Chondrocyte (in vitro differentiated cells): Measurements from ENCODE around the gene CNPY1. TPM values are rescaled to one million over a fixed set of nuclear protein-coding genes. Genes with fewer than 3 reads are reported as not detected.

ENCODE experiments used
- DNase-seq: peaks from one replicate; pipeline ENCODE4 v3.0.0; 2021; ENCODE audit warnings: mixed read lengths, low spot score
- H3K27ac Mint-ChIP-seq: one replicate; pipeline ENCODE4 v1.8.0; 2021; ENCODE audit warnings: mild to moderate bottlenecking, moderate library complexity, mixed read lengths; ENCODE audit not compliant: unreplicated experiment
- H3K27me3 Mint-ChIP-seq: 2 replicates; pipeline ENCODE4 v1.8.0; 2021; ENCODE audit warnings: low read depth, mixed read lengths
- H3K36me3 Mint-ChIP-seq: 2 replicates; pipeline ENCODE4 v1.8.0; 2021; ENCODE audit warnings: low read depth, mixed read lengths
- H3K4me1 Mint-ChIP-seq: 2 replicates; pipeline ENCODE4 v1.8.0; 2021; ENCODE audit warnings: low read depth, mild to moderate bottlenecking, mixed read lengths
- H3K4me3 Mint-ChIP-seq: one replicate; pipeline ENCODE4 v1.8.0; 2021; ENCODE audit warnings: mild to moderate bottlenecking, moderate library complexity, mixed read lengths; ENCODE audit not compliant: unreplicated experiment
- H3K9me3 Mint-ChIP-seq: 2 replicates; pipeline ENCODE4 v1.8.0; 2021; ENCODE audit warnings: low read depth, mixed read lengths
- total RNA-seq: library from RNA; stranded (reverse); gene quantifications from 3 replicates; pipeline ENCODE4 v1.2.1, GENCODE V29; 2021
- TF ChIP-seq, protein P1 (sequence below): fragments of 200-600 bp; sonication (generic); IDR thresholded peaks from 2 replicates; pipeline ENCODE4 v1.5.0; 2021; ENCODE audit warnings: antibody characterized with exemption, mild to moderate bottlenecking, moderate library complexity

Gene CNPY1
- total RNA-seq, 1 donor from 2014 or later, result not detected

DNA sequence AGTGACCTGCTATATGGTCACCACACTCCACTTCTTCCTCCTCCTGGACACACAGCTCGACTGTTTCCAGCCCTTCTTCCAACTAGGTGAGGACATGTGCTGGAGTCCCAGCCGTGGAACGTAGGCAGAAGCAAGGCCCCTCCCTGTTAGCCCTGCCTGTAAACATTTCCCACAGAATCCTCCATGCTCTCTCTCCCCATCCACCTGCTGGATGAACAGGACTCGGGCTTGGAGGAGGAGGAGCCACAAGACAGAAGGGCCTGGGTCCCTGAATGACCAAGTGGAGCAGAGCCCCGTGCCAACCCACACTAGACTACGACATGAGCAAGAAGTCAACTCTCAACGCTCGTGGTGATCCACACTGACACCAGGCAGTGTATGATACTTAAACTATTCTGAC is 9.9 kb downstream of the CNPY1 start:
- DNase-seq, result peak; percentile 29
- Mint-ChIP-seq H3K4me3 (no peak overlapping the region), H3K9me3 (no peaks in the 10 kb centered on the region), H3K4me1 (peaks cover 11% of the 10 kb centered on the region), H3K36me3 (peaks cover 3% of the 10 kb centered on the region), H3K27ac (no peak overlapping the region), H3K27me3 (peaks cover 71% of the 10 kb centered on the region)
- TF ChIP-seq, protein P1, sequence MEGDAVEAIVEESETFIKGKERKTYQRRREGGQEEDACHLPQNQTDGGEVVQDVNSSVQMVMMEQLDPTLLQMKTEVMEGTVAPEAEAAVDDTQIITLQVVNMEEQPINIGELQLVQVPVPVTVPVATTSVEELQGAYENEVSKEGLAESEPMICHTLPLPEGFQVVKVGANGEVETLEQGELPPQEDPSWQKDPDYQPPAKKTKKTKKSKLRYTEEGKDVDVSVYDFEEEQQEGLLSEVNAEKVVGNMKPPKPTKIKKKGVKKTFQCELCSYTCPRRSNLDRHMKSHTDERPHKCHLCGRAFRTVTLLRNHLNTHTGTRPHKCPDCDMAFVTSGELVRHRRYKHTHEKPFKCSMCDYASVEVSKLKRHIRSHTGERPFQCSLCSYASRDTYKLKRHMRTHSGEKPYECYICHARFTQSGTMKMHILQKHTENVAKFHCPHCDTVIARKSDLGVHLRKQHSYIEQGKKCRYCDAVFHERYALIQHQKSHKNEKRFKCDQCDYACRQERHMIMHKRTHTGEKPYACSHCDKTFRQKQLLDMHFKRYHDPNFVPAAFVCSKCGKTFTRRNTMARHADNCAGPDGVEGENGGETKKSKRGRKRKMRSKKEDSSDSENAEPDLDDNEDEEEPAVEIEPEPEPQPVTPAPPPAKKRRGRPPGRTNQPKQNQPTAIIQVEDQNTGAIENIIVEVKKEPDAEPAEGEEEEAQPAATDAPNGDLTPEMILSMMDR, result no peak

DNA sequence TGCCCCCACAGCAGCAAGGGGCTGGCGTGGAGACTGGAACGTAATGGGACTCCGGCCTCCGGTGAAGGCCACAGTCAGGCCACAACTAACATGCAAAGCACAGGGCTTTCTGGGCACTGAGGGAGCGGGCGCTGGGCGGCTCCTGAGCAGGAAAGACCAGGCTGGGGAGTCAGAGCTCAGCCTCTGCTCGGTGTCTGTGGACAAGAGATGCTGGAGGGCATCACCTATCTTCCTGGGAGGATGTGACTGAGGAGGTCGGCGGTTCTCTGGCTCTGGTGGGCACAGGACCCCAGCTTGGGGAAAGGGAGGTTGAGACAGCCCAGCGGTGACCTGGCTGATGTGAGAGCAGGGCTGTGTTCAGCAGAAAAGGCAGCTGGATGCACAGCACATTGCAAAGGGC is 11.7 kb downstream of the CNPY1 start:
- H3K27ac Mint-ChIP-seq, result no peak overlapping the region
- H3K36me3 Mint-ChIP-seq, result peaks cover 4% of the 10 kb centered on the region
- peak; percentile 75 for DNase-seq
- peaks cover 11% of the 10 kb centered on the region for H3K4me1 Mint-ChIP-seq
- peaks cover 75% of the 10 kb centered on the region for H3K27me3 Mint-ChIP-seq
- no peaks in the 10 kb centered on the region for H3K9me3 Mint-ChIP-seq
- H3K4me3 Mint-ChIP-seq, result no peak overlapping the region
- TF ChIP-seq, protein P1, result no peak

DNA sequence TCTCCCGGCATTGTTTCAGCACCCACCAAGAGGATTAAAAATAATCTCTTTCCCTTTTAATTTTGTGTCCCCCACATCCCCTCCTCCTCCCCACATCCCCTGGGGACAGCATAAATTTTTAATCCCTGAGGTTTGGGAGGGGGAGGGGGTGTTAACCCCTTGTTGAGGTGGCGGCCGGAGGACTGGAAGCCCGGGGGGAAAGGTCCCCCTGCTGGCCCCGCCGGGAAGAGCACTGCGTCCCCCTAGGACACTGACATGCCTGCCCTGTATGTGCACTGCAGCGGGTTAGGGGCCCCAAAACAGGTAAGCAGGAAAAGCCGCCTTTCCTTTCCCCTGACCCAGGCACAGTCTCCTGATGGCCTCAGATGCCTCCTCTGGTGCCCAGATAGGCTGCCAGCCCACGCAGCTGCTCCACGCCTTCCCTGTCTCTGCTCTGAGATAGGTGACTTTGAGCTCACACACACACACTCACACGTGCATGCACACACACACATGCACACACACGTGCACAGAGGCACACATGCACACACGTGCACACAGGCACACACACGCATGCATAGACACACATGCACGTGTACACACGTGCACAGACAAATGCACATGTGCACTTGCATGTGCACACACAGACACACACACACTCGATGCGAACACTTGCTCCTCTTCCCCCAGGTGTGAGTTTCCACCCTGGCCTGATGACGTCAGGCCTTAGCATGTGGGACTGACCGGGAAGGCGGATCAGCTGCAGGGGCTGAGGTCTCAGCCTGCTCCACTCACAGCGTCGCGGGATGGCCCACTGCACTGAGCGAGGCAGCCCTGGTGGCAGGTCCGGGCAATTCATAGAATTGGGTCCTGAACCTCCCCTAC is 12.3 kb downstream of the CNPY1 start:
- Mint-ChIP-seq H3K9me3 (no peaks in the 10 kb centered on the region), H3K4me3 (peak overlapping the region; percentile 59), H3K27me3 (peaks cover 74% of the 10 kb centered on the region), H3K4me1 (peaks cover 11% of the 10 kb centered on the region), H3K27ac (no peak overlapping the region), H3K36me3 (peaks cover 4% of the 10 kb centered on the region)
- TF ChIP-seq, protein P1, result peak; percentile 76
- peak; percentile 64 for DNase-seq

DNA sequence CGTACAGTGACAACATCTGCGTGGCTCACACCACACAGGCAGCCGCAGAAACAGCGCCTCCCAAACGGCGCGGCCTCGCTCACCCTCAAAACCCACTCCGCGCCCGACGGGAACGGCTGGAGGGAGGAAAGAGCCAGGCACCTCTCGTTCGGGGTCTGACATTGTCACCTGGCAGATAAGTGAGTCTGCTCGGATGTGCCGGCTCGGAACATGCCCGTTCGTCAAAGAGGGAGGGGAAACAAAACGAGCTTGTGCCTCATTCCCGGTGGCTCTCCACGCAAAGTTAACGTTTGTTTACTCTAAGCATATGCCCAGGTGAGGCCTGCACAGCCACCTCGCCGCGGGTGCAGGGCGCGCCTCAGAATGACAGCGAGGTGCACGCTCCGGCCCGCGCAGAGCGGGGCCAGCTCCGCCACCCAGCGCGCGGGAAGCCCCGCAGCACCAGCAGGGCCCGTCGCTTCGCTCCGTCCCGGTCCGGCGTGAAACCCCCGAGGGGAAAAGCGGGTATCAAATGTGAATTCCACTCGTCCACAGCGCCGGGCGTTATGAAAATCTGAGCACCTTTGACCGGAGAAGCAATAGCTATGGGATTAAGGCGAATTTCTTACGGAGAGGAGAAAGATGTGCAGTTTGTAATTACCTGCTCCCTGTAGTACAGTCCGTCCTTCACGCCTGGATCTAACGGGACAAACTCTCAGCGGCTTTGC is 13.1 kb downstream of the CNPY1 start:
- Mint-ChIP-seq H3K9me3 (no peaks in the 10 kb centered on the region), H3K27ac (no peak overlapping the region), H3K4me1 (peaks cover 11% of the 10 kb centered on the region), H3K27me3 (peaks cover 76% of the 10 kb centered on the region), H3K36me3 (peaks cover 4% of the 10 kb centered on the region), H3K4me3 (peak overlapping the region; percentile 59)
- peak; percentile 67 for DNase-seq
- TF ChIP-seq, protein P1, result no peak

DNA sequence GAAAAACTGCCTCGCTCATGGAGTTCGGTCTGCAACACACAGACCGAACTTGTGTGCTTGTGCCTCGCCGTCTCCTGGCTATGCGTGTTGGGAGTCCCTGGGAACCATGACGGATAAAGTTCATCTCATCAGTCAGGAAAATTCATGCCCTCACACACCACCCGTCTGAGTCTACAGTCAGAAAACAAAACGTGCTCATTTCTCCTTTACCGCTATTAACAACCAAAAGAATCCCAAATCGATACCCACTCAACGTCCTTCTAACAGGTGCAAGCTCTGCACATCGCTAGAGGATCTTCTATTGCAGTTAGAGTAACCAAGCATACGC is 13.6 kb downstream of the CNPY1 start:
- peaks cover 4% of the 10 kb centered on the region for H3K36me3 Mint-ChIP-seq
- DNase-seq, result peak; percentile 42
- no peak overlapping the region for H3K27ac Mint-ChIP-seq
- peaks cover 11% of the 10 kb centered on the region for H3K4me1 Mint-ChIP-seq
- no peaks in the 10 kb centered on the region for H3K9me3 Mint-ChIP-seq
- peak overlapping the region; percentile 56 for H3K4me3 Mint-ChIP-seq
- peaks cover 74% of the 10 kb centered on the region for H3K27me3 Mint-ChIP-seq
- TF ChIP-seq, protein P1, result no peak
